Testis (tissue), 2 donors: ENCODE measurements around the gene TUBB2A.
"Not testable (repeated sequence)": the region's sequence is repeated elsewhere in the genome, so short reads cannot be mapped to it uniquely, and the experiment has no call there.

Experiments used
- POLR2A ChIP-seq: fragments of 450-650 bp; IDR thresholded peaks from one replicate; pipeline ENCODE4 v1.6.1; 2017; ENCODE audit warnings: antibody characterized with exemption, mild to moderate bottlenecking, moderate library complexity
- TF ChIP-seq, protein P1 (sequence below), 3 experiments: fragments of 450-650 bp in 2 of 3; fragments of 200-600 bp in 1 of 3; sonication (generic) in 1 of 3; IDR thresholded peaks; one replicate each; pipeline ENCODE4 v1.5.1; 2016 to 2019; ENCODE audit warnings: antibody characterized with exemption in 3 of 3, mild to moderate bottlenecking in 2 of 3, moderate library complexity in 1 of 3

DNA sequence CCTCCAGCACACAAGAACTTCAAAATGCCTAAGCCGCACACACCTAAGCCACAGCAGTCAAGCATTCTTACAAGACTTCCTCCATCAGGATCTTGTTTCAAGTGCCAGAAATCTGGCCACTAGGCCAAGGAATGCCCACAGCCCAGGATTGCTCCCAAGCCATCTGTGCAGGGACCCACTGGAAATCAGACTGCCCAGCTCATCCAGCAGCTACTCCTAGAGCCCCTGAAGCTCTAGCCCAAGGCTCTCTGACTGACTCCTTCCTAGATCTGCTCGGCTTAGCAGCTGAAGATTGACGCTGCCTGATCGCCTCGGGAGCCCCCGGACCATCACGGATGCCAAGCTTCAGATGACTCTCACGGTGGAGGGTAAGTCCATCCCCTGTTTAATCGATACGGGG is 10.7 kb upstream of the TUBB2A start:
- TF ChIP-seq, protein P1, sequence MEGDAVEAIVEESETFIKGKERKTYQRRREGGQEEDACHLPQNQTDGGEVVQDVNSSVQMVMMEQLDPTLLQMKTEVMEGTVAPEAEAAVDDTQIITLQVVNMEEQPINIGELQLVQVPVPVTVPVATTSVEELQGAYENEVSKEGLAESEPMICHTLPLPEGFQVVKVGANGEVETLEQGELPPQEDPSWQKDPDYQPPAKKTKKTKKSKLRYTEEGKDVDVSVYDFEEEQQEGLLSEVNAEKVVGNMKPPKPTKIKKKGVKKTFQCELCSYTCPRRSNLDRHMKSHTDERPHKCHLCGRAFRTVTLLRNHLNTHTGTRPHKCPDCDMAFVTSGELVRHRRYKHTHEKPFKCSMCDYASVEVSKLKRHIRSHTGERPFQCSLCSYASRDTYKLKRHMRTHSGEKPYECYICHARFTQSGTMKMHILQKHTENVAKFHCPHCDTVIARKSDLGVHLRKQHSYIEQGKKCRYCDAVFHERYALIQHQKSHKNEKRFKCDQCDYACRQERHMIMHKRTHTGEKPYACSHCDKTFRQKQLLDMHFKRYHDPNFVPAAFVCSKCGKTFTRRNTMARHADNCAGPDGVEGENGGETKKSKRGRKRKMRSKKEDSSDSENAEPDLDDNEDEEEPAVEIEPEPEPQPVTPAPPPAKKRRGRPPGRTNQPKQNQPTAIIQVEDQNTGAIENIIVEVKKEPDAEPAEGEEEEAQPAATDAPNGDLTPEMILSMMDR (IDR thresholded peaks at IDR 0.05) = not testable (repeated sequence)
- not testable (repeated sequence) for TF ChIP-seq POLR2A
